Epithelial cell of esophagus (primary cell): ENCODE measurements around the gene PRIMA1.
A peak's percentile ranks its signal among the peaks of the same experiment; 100 is the strongest.

Experiments
- DNase-seq: peaks from one replicate; pipeline ENCODE4 v3.0.0; 2010; ENCODE audit warnings: low read depth
- H3K4me3 ChIP-seq: 2 replicates; pipeline ENCODE4 v1.5.1; 2011; ENCODE audit warnings: mild to moderate bottlenecking, low read length, control low read depth
- CTCF ChIP-seq: IDR thresholded peaks from 2 replicates; pipeline ENCODE4 v1.5.1; 2011; ENCODE audit warnings: low read depth, mild to moderate bottlenecking, low read length, control low read depth, inconsistent platforms; ENCODE audit not compliant: insufficient read depth; ENCODE audit errors: missing control alignments

The PRIMA1 gene

GRCh38 chr14:93713726-93714405, 74.4 kb downstream of the PRIMA1 start:
- H3K4me3 ChIP-seq, result no peak overlapping the region
- DNase-seq, result no peak

GRCh38 chr14:93712838-93713724, 75.2 kb downstream of the PRIMA1 start:
- peak; percentile 15 for DNase-seq
- no peak for TF ChIP-seq CTCF
- H3K4me3 ChIP-seq, result no peak overlapping the region

More at GRCh38 chr14:93713726-93714405, 74.4 kb downstream of the PRIMA1 start:
- TF ChIP-seq CTCF, result no peak

GRCh38 chr14:93712079-93712837, 76.0 kb downstream of the PRIMA1 start:
- no peak overlapping the region for H3K4me3 ChIP-seq
- no peak for TF ChIP-seq CTCF
- no peak for DNase-seq

GRCh38 chr14:93709249-93709648, 79.0 kb downstream of the PRIMA1 start:
- no peak overlapping the region for H3K4me3 ChIP-seq
- DNase-seq, result no peak
- TF ChIP-seq CTCF, result no peak

- DNase-seq, result no peak
- H3K4me3 ChIP-seq, result no peak overlapping the region
- no peak for TF ChIP-seq CTCF
Measured at GRCh38 chr14:93708800-93709199, 79.5 kb downstream of the PRIMA1 start.

- no peak for DNase-seq
- no peak for TF ChIP-seq CTCF
- H3K4me3 ChIP-seq, result no peak overlapping the region
Measured at GRCh38 chr14:93708311-93708734, 80.0 kb downstream of the PRIMA1 start.
